Activated CD4-positive, alpha-beta memory T cell treated with anti-CD3 and anti-CD28 coated beads for 36 hours (primary cell): Measurements from ENCODE around the gene RNF114. TPM values are rescaled to one million over a fixed set of nuclear protein-coding genes. Genes with fewer than 3 reads are reported as not detected.

Experiments used
- CTCF ChIA-PET: fragments of 350-600 bp; sonication (Branson Sonifier 250); formaldehyde crosslinking; loops from one replicate; lab custom pipeline; 2021; ENCODE audit warnings: antibody characterized with exemption, inconsistent platforms; lab: Charles Lee
- POLR2A ChIA-PET: fragments of 350-600 bp; sonication (Branson Sonifier 250); formaldehyde crosslinking; loops from one replicate; lab custom pipeline; 2021; ENCODE audit warnings: antibody characterized with exemption; lab: Charles Lee
- DNase-seq: peaks from one replicate; pipeline ENCODE4 v3.0.0-alpha.2; 2020
- H3K27ac Mint-ChIP-seq: one replicate; pipeline ENCODE4 v1.8.0; 2021; ENCODE audit warnings: mixed read lengths
- H3K27me3 Mint-ChIP-seq: one replicate; pipeline ENCODE4 v1.8.0; 2021; ENCODE audit warnings: mixed read lengths
- H3K36me3 Mint-ChIP-seq: one replicate; pipeline ENCODE4 v1.8.0; 2021; ENCODE audit warnings: mixed read lengths
- H3K4me1 Mint-ChIP-seq: one replicate; pipeline ENCODE4 v1.8.0; 2021; ENCODE audit warnings: low read depth, mixed read lengths
- H3K4me3 Mint-ChIP-seq: one replicate; pipeline ENCODE4 v1.8.0; 2021; ENCODE audit warnings: mild to moderate bottlenecking, mixed read lengths
- H3K9me3 Mint-ChIP-seq: one replicate; pipeline ENCODE4 v1.8.0; 2021; ENCODE audit warnings: mixed read lengths
- intact Hi-C: fragments of 100-400 bp; cut with micrococcal nuclease; formaldehyde crosslinking; loops from one replicate; pipeline ENCODE4 v1.15.1; 2023
- total RNA-seq, 2 experiments: library from RNA; stranded (reverse); gene quantifications; one replicate each; pipeline ENCODE4 v1.2.3, GENCODE V29; 2021

The RNF114 gene
- total RNA-seq, 2 experiments from 2014 or later: 72.1 to 72.4 TPM

GRCh38 chr20:49906101-49906604, 30.0 kb upstream of the RNF114 start:
- H3K36me3 Mint-ChIP-seq: peaks cover 24% of the 10 kb centered on the region
- no peaks in the 10 kb centered on the region for H3K27me3 Mint-ChIP-seq
- no peaks in the 10 kb centered on the region for H3K9me3 Mint-ChIP-seq
- CTCF ChIA-PET: interaction anchor here (0.6 to 1.2 kb wide), 3 partner anchors 14 to 196 kb away, joined by 3 to 4 read pairs (median 4); no protein-coding TSS in a partner anchor
- no peaks in the 10 kb centered on the region for H3K4me1 Mint-ChIP-seq
- POLR2A ChIA-PET: no interaction called here
- intact Hi-C loops: no loop called here
- DNase-seq: no peak
- H3K27ac Mint-ChIP-seq: no peak overlapping the region
- H3K4me3 Mint-ChIP-seq: no peak overlapping the region

DNA sequence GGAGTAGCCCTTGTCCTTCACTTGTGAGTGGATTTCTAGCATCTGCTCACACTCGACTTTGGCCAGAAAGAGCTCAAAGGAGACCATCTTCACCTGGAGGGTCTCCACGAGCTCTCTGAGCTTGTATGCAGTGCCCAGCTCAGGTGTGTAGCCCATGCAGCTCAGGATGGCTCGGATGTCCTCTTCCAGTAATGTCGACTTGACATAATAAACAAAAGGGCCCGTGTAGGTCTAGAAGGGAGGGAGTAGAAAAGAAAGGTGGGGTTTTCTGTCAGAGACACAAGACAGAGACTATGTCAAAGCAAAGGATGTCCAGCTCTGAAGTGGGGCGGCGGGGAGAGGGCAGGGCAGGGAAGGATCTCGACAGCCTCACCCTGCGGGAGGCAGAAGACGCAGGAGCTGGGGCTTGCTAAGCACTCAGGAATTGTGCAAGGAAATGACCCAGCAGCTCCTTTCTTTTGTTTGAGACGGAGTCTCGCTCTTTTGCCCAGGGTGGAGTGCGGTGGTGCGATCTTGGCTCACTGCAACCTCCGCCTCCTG, 29.5 kb upstream of the RNF114 start:
- Mint-ChIP-seq H3K9me3 (no peaks in the 10 kb centered on the region), H3K4me3 (no peak overlapping the region), H3K27me3 (no peaks in the 10 kb centered on the region), H3K27ac (no peak overlapping the region), H3K4me1 (no peaks in the 10 kb centered on the region), H3K36me3 (peaks cover 24% of the 10 kb centered on the region)
- POLR2A ChIA-PET: no interaction called here
- CTCF ChIA-PET: interaction anchor here (0.6 to 1.2 kb wide), 3 partner anchors 15 to 197 kb away, joined by 3 to 4 read pairs (median 4); no protein-coding TSS in a partner anchor
- intact Hi-C loops: no loop called here
- DNase-seq: no peak

GRCh38 chr20:49907405-49908257, 28.6 kb upstream of the RNF114 start:
- CTCF ChIA-PET: interaction anchor here (0.5 to 1.2 kb wide), 2 partner anchors 22 to 661 kb away, joined by 4 read pairs; no protein-coding TSS in a partner anchor
- no peak overlapping the region for H3K4me3 Mint-ChIP-seq
- peaks cover 2% of the 10 kb centered on the region for H3K4me1 Mint-ChIP-seq
- POLR2A ChIA-PET: interaction anchor here (1.3 kb wide), 1 partner anchor 62 kb away, joined by 3 read pairs; no protein-coding TSS in a partner anchor
- H3K36me3 Mint-ChIP-seq: peaks cover 24% of the 10 kb centered on the region
- no peaks in the 10 kb centered on the region for H3K9me3 Mint-ChIP-seq
- H3K27ac Mint-ChIP-seq: no peak overlapping the region
- H3K27me3 Mint-ChIP-seq: no peaks in the 10 kb centered on the region
- no peak for DNase-seq
- intact Hi-C loops: no loop called here

DNA sequence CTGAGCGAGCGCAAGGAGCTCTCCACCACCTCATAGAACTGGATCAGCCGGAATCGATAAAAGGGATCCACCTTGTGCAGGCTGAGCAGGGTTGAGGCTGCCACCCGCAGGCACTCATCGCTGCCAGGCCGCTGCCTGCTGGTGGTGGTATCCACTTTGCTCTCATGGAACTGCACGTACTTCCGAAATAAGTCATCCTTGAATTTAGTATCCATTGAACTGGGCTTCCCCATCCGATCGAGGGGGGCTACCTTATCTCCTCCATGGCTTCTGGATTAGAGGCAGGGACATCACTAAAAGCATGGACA, 28.0 kb upstream of the RNF114 start:
- ChIA-PET CTCF (interaction anchor here (0.5 kb wide), 1 partner anchor 662 kb away, joined by 4 read pairs; no protein-coding TSS in a partner anchor), POLR2A (interaction anchor here (1.3 kb wide), 1 partner anchor 63 kb away, joined by 3 read pairs; no protein-coding TSS in a partner anchor)
- Mint-ChIP-seq H3K36me3 (peaks cover 24% of the 10 kb centered on the region), H3K4me3 (no peak overlapping the region), H3K4me1 (peaks cover 7% of the 10 kb centered on the region), H3K9me3 (no peaks in the 10 kb centered on the region), H3K27me3 (no peaks in the 10 kb centered on the region), H3K27ac (no peak overlapping the region)
- no peak for DNase-seq
- intact Hi-C loops: no loop called here

DNA sequence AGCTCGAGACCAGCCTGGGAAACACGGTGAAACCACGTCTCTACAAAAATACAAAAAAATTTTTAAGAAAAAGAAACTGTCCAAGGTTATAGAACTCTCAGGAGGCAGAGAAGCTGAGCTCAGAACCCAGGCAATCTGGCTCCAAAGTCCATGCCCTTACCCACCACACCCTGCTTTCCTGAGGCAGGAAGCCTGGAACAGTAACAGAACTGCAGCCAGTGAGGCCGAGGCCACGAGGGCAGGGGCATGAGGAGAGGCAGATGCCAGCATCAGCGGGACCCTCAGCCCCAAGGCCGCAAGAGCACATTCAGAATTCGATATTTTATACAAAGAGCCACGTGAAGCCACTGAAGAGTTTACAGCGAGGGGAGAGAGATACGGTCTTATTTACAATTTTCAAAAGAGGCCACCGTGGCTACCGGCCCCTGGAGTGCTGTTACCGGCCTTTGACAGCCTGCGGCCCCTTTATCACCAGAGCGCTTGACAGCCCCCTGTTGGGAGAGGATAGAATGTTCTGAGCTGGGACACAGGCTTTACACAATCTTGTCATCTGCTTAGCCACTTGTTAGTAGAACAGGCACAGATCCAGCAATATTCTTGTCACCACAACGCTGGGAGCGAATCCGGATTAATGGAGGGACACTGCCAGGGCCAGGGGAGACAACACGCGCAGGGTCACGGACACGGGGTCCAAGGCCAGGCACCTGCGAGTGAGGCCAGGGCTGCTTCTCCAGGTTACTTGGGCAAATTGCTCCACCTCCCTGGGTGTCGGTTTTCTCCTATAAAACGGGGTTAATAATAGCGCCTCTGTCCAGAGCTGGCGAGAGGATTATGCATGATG, 26.5 kb upstream of the RNF114 start:
- no peak overlapping the region for H3K27ac Mint-ChIP-seq
- H3K36me3 Mint-ChIP-seq: peaks cover 19% of the 10 kb centered on the region
- intact Hi-C loops: no loop called here
- no peaks in the 10 kb centered on the region for H3K9me3 Mint-ChIP-seq
- no peaks in the 10 kb centered on the region for H3K27me3 Mint-ChIP-seq
- DNase-seq: no peak
- CTCF ChIA-PET: no interaction called here
- POLR2A ChIA-PET: no interaction called here
- H3K4me1 Mint-ChIP-seq: peaks cover 22% of the 10 kb centered on the region
- H3K4me3 Mint-ChIP-seq: no peak overlapping the region

DNA sequence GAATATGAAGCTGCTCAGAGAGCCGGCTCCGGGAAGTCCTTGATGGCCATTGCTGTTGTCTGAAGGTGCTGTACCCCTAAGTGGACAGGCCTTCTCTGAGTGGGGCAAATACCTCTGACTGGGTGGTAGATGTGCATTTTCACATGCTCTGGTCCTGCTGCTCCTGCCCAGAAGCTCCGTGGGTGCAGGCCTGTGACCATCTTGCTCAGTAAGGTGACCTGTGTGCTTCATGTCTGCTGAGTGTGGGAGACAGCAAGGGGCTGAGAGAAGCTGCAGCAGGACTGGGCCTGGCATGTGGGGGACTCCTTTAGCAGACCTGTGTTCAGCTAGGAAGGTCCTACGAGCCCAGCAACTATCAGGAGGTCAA, 25.9 kb upstream of the RNF114 start:
- Mint-ChIP-seq H3K27ac (no peak overlapping the region), H3K9me3 (no peaks in the 10 kb centered on the region), H3K36me3 (peaks cover 15% of the 10 kb centered on the region), H3K4me3 (no peak overlapping the region), H3K27me3 (no peaks in the 10 kb centered on the region), H3K4me1 (peaks cover 23% of the 10 kb centered on the region)
- DNase-seq: no peak
- intact Hi-C loops: no loop called here
- ChIA-PET POLR2A (no interaction called here), CTCF (no interaction called here)

- intact Hi-C loops: loop anchor here (2.0 kb wide), 1 partner anchor 19 kb away; no protein-coding TSS in a partner anchor
- peaks cover 2% of the 10 kb centered on the region for H3K36me3 Mint-ChIP-seq
- peak overlapping the region; percentile 98 for H3K4me3 Mint-ChIP-seq
- CTCF ChIA-PET: interaction anchor here (1.2 to 3.5 kb wide), 8 partner anchors 17 to 304 kb away, joined by 3 to 16 read pairs (median 6); no protein-coding TSS in a partner anchor
- H3K9me3 Mint-ChIP-seq: no peaks in the 10 kb centered on the region
- no peak for DNase-seq
- H3K4me1 Mint-ChIP-seq: peaks cover 31% of the 10 kb centered on the region
- POLR2A ChIA-PET: interaction anchor here (1.3 kb wide), 1 partner anchor 317 kb away, joined by 5 read pairs; no protein-coding TSS in a partner anchor
- H3K27me3 Mint-ChIP-seq: no peaks in the 10 kb centered on the region
- no peak overlapping the region for H3K27ac Mint-ChIP-seq
These were observed 22.7 kb upstream of the RNF114 start for GRCh38 chr20:49913399-49914047.

DNA sequence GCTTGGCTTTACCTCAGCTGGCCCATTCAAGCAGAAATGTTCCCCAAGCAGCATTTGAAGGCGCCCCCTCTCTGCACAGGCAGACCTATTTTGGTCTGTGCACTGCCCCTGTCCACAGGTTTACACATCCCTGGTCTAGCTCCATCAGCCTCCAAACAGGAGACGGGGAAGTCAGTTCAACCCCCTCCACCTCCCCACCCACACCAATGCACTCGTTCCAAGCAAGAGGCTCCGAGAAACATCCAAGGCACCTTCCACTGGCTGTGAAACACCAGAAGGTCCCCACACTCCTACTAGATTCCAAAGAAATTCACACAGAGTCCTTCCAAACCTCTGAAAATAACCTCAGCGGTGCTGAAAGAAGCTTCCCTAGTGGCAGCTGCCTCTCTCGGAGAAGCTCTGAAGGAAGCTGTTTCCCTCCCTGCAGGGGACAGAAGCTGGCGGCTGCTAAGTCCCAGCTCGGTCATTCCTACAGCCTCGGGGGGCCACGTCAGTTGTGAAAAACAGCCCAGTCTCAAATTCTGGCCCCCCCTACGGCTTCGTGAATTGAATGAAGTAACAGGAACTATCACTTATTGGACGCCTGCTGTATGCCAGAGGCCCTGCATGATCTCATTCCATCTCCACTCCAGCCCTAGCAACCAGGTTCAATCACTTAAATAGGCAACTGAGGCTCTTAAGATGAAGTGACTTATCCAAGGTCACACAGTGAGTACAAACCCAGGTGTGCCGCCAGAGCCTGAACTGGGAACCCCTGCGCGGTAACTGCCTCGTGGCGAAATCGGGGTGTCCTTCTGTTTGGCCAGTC, 21.7 kb upstream of the RNF114 start:
- Mint-ChIP-seq H3K27ac (peak overlapping the region; percentile 98), H3K36me3 (no peaks in the 10 kb centered on the region), H3K4me1 (peaks cover 31% of the 10 kb centered on the region), H3K4me3 (peak overlapping the region; percentile 98), H3K9me3 (no peaks in the 10 kb centered on the region), H3K27me3 (no peaks in the 10 kb centered on the region)
- ChIA-PET POLR2A (interaction anchor here (1.0 to 1.3 kb wide), 2 partner anchors 18 to 318 kb away, joined by 3 to 5 read pairs; no protein-coding TSS in a partner anchor), CTCF (interaction anchor here (0.6 to 3.5 kb wide), 8 partner anchors 11 to 305 kb away, joined by 3 to 16 read pairs (median 6); partner anchors contain the start of gene B4GALT5)
- DNase-seq: peak; percentile 27
- intact Hi-C loops: loop anchor here (1.0 to 2.0 kb wide), 2 partner anchors 20 to 199 kb away; partner anchors contain the start of gene UBE2V1

- Mint-ChIP-seq H3K36me3 (no peaks in the 10 kb centered on the region), H3K4me1 (peaks cover 31% of the 10 kb centered on the region), H3K9me3 (no peaks in the 10 kb centered on the region), H3K27ac (peak overlapping the region; percentile 98), H3K27me3 (no peaks in the 10 kb centered on the region), H3K4me3 (peak overlapping the region; percentile 98)
- POLR2A ChIA-PET: interaction anchor here (1.0 to 1.8 kb wide), 2 partner anchors 18 to 21 kb away, joined by 3 to 10 read pairs; partner anchors contain the start of gene RNF114
- CTCF ChIA-PET: interaction anchor here (0.6 to 3.5 kb wide), 7 partner anchors 11 to 306 kb away, joined by 3 to 16 read pairs (median 7); partner anchors contain the start of genes B4GALT5 and RNF114
- intact Hi-C loops: loop anchor here (1.0 to 2.0 kb wide), 2 partner anchors 20 to 198 kb away; partner anchors contain the start of gene UBE2V1
- no peak for DNase-seq
These were observed 21.1 kb upstream of the RNF114 start for GRCh38 chr20:49915118-49915379.

- CTCF ChIA-PET: interaction anchor here (0.9 to 3.5 kb wide), 7 partner anchors 12 to 379 kb away, joined by 3 to 16 read pairs (median 6); partner anchors contain the start of gene RNF114
- intact Hi-C loops: loop anchor here (1.0 to 2.0 kb wide), 2 partner anchors 21 to 198 kb away; partner anchors contain the start of gene UBE2V1
- Mint-ChIP-seq H3K4me1 (peaks cover 31% of the 10 kb centered on the region), H3K27me3 (no peaks in the 10 kb centered on the region), H3K36me3 (no peaks in the 10 kb centered on the region), H3K27ac (peak within 1 kb of the TSS; percentile 98), H3K9me3 (no peaks in the 10 kb centered on the region), H3K4me3 (peak within 1 kb of the TSS; percentile 98)
- DNase-seq: peak; percentile 94
- POLR2A ChIA-PET: interaction anchor here (1.1 to 1.8 kb wide), 3 partner anchors 20 to 29 kb away, joined by 3 to 10 read pairs (median 7); partner anchors contain the start of gene RNF114
These were observed 20.6 kb upstream of the RNF114 start, which contains the start of gene SPATA2 for GRCh38 chr20:49915380-49916145. SPATA2 (minus strand) TSS chr20:49915529; CDS start chr20:49908490, 7,039 bp downstream.
